SK-N-SH (cell line): ENCODE results near the gene IGDCC3. TPM values are rescaled to one million over a fixed set of nuclear protein-coding genes. Genes with fewer than 3 reads are reported as not detected.

Experiments
- CTCF ChIA-PET: fragments of 300-600, 350-600 bp; formaldehyde crosslinking; extraction: SDS; loops from one replicate; lab custom pipeline; 2021; lab: Yijun Ruan, JAX
- POLR2A ChIA-PET: fragments of 350-600 bp; sonication (Branson Sonifier 250); formaldehyde crosslinking; extraction: SDS; loops from one replicate; lab custom pipeline; 2020; ENCODE audit warnings: antibody characterized with exemption, inconsistent platforms; lab: Yijun Ruan, JAX
- DNase-seq: peaks from one replicate; pipeline ENCODE4 v3.0.0; 2012
- H2AFZ ChIP-seq: fragments of 200-600 bp; sonication (generic); 2 replicates; pipeline ENCODE4 v1.8.1; 2016; ENCODE audit warnings: antibody characterized with exemption, mild to moderate bottlenecking, low read depth
- H3F3A ChIP-seq: fragments of 200-600 bp; sonication (generic); replicated peaks from 2 replicates; pipeline ENCODE3; 2016; ENCODE audit warnings: antibody characterized with exemption, mild to moderate bottlenecking; ENCODE audit not compliant: insufficient read depth
- H3K27ac ChIP-seq, 2 experiments: fragments of 200-500 bp in 1 of 2; fragments of 200-600 bp in 1 of 2; sonication (Bioruptor generic) in 1 of 2; sonication (generic), shearing (Covaris generic) in 1 of 2; 2 replicates each; pipeline versions ENCODE4 v1.5.1 to v1.6.1; 2014 to 2016; ENCODE audit warnings: low read depth in 2 of 2, inconsistent platforms in 1 of 2, low read length in 1 of 2, mild to moderate bottlenecking in 1 of 2, mixed read lengths in 1 of 2
- H3K27me3 ChIP-seq: fragments of 200-600 bp; sonication (generic), shearing (Covaris generic); 2 replicates; pipeline ENCODE4 v1.6.1; 2016; ENCODE audit warnings: mixed run types; ENCODE audit not compliant: insufficient read depth
- H3K36me3 ChIP-seq, 2 experiments: fragments of 200-500 bp in 1 of 2; fragments of 200-600 bp in 1 of 2; sonication (Bioruptor generic) in 1 of 2; sonication (generic) in 1 of 2; replicated peaks in 1 of 2; 2 replicates each; pipeline versions ENCODE3 to v1.5.1; 2014 to 2016; ENCODE audit warnings: low read length in 1 of 2, mild to moderate bottlenecking in 1 of 2; ENCODE audit not compliant: insufficient read depth in 2 of 2, control insufficient read depth in 1 of 2
- H3K4me1 ChIP-seq, 2 experiments: fragments of 200-500 bp in 1 of 2; fragments of 200-600 bp in 1 of 2; sonication (Bioruptor generic) in 1 of 2; sonication (generic), shearing (Covaris generic) in 1 of 2; 2 replicates each; pipeline versions ENCODE4 v1.5.1 to v1.6.1; 2014 to 2016; ENCODE audit warnings: low read depth in 1 of 2, low read length in 1 of 2, mixed run types in 1 of 2; ENCODE audit not compliant: insufficient read depth in 2 of 2, control insufficient read depth in 1 of 2
- H3K4me2 ChIP-seq: fragments of 200-600 bp; sonication (generic), shearing (Covaris generic); 2 replicates; pipeline ENCODE4 v1.6.1; 2017; ENCODE audit warnings: mixed run types
- H3K4me3 ChIP-seq, 2 experiments: fragments of 200-500 bp in 1 of 2; fragments of 200-600 bp in 1 of 2; sonication (Bioruptor generic) in 1 of 2; sonication (generic), shearing (Covaris generic) in 1 of 2; 2 replicates each; pipeline versions ENCODE4 v1.5.1 to v1.8.1; 2014 to 2016; ENCODE audit warnings: low read depth in 2 of 2, inconsistent platforms in 1 of 2, low read length in 1 of 2, mild to moderate bottlenecking in 1 of 2, mixed read lengths in 1 of 2, moderate library complexity in 1 of 2
- H3K79me2 ChIP-seq: fragments of 200-600 bp; sonication (generic); 2 replicates; pipeline ENCODE4 v1.8.1; 2017; ENCODE audit warnings: mild to moderate bottlenecking; ENCODE audit not compliant: insufficient read depth
- H3K9ac ChIP-seq: fragments of 200-600 bp; sonication (generic); 2 replicates; pipeline ENCODE4 v1.6.1; 2017; ENCODE audit warnings: mixed run types
- H3K9me2 ChIP-seq: fragments of 200-600 bp; sonication (generic); 2 replicates; pipeline ENCODE4 v1.6.1; 2017; ENCODE audit warnings: mixed run types
- H3K9me3 ChIP-seq: fragments of 200-600 bp; sonication (generic); 2 replicates; pipeline ENCODE4 v1.6.1; 2017; ENCODE audit warnings: mixed run types, mild to moderate bottlenecking, moderate library complexity
- H4K20me1 ChIP-seq: fragments of 200-600 bp; sonication (generic); 2 replicates; pipeline ENCODE4 v1.6.1; 2017; ENCODE audit warnings: mild to moderate bottlenecking, mixed run types; ENCODE audit not compliant: insufficient read depth
- CHD2 ChIP-seq: fragments of 150-350 bp; IDR thresholded peaks from 2 replicates; pipeline ENCODE4 v1.6.1; 2018; ENCODE audit warnings: low read length; ENCODE audit not compliant: partially characterized antibody
- FOSL2 ChIP-seq: IDR thresholded peaks from 2 replicates; pipeline ENCODE4 v1.4.0; 2012; ENCODE audit warnings: low read depth, mild to moderate bottlenecking, moderate library complexity, borderline replicate concordance
- FOXM1 ChIP-seq: IDR thresholded peaks from 2 replicates; pipeline ENCODE4 v1.4.0; 2012; ENCODE audit warnings: low read depth, mild to moderate bottlenecking
- GATA2 ChIP-seq: sonication (generic); formaldehyde crosslinking; IDR thresholded peaks from 2 replicates; pipeline ENCODE4 v1.5.0; 2020; ENCODE audit warnings: mild to moderate bottlenecking, missing genetic modification reagents
- MEF2A ChIP-seq: IDR thresholded peaks from 2 replicates; pipeline ENCODE4 v1.4.0; 2012; ENCODE audit warnings: low read depth, borderline replicate concordance
- MXI1 ChIP-seq: IDR thresholded peaks from 2 replicates; pipeline ENCODE4 v1.6.1; 2012; ENCODE audit warnings: mild to moderate bottlenecking, low read depth, low read length, improper control_type of control experiment
- POLR2AphosphoS5 ChIP-seq: IDR thresholded peaks from 2 replicates; pipeline ENCODE4 v1.6.1; 2012; ENCODE audit warnings: low read depth, low read length
- RCOR1 ChIP-seq: fragments of 150-350 bp; IDR thresholded peaks from 2 replicates; pipeline ENCODE4 v1.6.1; 2017; ENCODE audit warnings: antibody characterized with exemption, low read length
- SIN3A ChIP-seq: IDR thresholded peaks from 2 replicates; pipeline ENCODE4 v1.6.1; 2012; ENCODE audit warnings: low read depth, mild to moderate bottlenecking, low read length, moderate library complexity, borderline replicate concordance
- TCF12 ChIP-seq: IDR thresholded peaks from 2 replicates; pipeline ENCODE4 v1.4.0; 2012
- TEAD4 ChIP-seq: IDR thresholded peaks from 2 replicates; pipeline ENCODE4 v1.4.0; 2012; ENCODE audit warnings: mild to moderate bottlenecking, borderline replicate concordance; ENCODE audit not compliant: insufficient read depth
- WGBS: methylation state at CpG from one replicate; pipeline ENCODE4 v1.1.6; 2017; ENCODE audit warnings: low lambda C conversion rate; 5-methylcytosine and 5-hydroxymethylcytosine counted together
- polyA plus RNA-seq, 3 experiments: library from polyadenylated mRNA; depleted of rRNA; stranded (reverse); fragments of >200 nt; gene quantifications; 2 replicates each; pipeline ENCODE4 v1.2.3, GENCODE V29; 2012
- TF ChIP-seq, protein P1 (sequence below): IDR thresholded peaks from 2 replicates; pipeline ENCODE4 v1.4.0; 2012; ENCODE audit warnings: low read depth, borderline replicate concordance
- TF ChIP-seq, protein P2 (sequence below): fragments of 150-350 bp; IDR thresholded peaks from 2 replicates; pipeline ENCODE4 v1.6.1; 2017; ENCODE audit warnings: antibody characterized with exemption, low read length, low read depth, borderline replicate concordance
- TF ChIP-seq, protein P3 (sequence below): IDR thresholded peaks from 2 replicates; pipeline ENCODE4 v1.4.0; 2012; ENCODE audit warnings: low read depth
- TF ChIP-seq, protein P4 (sequence below): IDR thresholded peaks from 2 replicates; pipeline ENCODE4 v1.4.0; 2012; ENCODE audit warnings: low read depth, borderline replicate concordance

IGDCC3 gene
- polyA plus RNA-seq, 1 of the 3 experiments (the other 2 are of a cell fraction), result 0.43 TPM

DNA sequence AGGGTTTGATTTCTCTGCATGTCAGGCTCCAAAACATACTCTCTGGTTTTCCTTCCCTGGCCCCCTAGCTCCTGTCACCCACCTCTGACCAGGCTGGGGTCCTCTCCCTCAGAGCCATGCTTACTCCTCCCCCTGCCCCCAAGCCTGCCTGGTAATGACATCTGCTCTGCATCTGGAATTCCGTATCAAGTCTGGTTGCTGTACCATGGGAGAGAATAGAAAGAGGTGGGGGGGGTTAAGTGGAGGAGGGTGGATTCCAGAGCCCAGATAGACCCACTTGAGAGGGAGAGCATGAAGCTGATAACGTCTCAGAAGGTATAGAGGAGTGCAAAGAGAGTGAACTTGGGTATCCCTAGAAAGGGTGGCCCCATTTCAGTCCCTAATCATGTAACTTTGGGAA is 40.8 kb upstream of the IGDCC3 start:
- Histone ChIP-seq H3F3A (no peaks in the 10 kb centered on the region), H3K9me3 (no peaks in the 10 kb centered on the region), H3K9me2 (no peaks in the 10 kb centered on the region), H2AFZ (no peak overlapping the region), H3K9ac (no peak overlapping the region), H3K27ac (no peak overlapping the region), H4K20me1 (no peaks in the 10 kb centered on the region), H3K27me3 (no peaks in the 10 kb centered on the region), H3K4me3 (no peak overlapping the region), H3K79me2 (no peaks in the 10 kb centered on the region), H3K4me1 (peaks cover 9 to 13% of the 10 kb centered on the region in 2 experiments; a peak in 3 of 4 replicates), H3K36me3 (no peaks in the 10 kb centered on the region), H3K4me2 (no peak overlapping the region)
- DNase-seq, result peak; percentile 78
- POLR2A ChIA-PET, result no interaction called here
- TF ChIP-seq FOXM1 (no peak), POLR2AphosphoS5 (no peak), RCOR1 (no peak), CHD2 (no peak), MXI1 (no peak), GATA2 (CRISPR knock-in tag) (no peak), TCF12 (no peak), TEAD4 (no peak), FOSL2 (no peak), MEF2A (no peak), SIN3A (no peak)
- TF ChIP-seq, protein P1, sequence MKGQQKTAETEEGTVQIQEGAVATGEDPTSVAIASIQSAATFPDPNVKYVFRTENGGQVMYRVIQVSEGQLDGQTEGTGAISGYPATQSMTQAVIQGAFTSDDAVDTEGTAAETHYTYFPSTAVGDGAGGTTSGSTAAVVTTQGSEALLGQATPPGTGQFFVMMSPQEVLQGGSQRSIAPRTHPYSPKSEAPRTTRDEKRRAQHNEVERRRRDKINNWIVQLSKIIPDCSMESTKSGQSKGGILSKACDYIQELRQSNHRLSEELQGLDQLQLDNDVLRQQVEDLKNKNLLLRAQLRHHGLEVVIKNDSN, result no peak
- TF ChIP-seq, protein P2, sequence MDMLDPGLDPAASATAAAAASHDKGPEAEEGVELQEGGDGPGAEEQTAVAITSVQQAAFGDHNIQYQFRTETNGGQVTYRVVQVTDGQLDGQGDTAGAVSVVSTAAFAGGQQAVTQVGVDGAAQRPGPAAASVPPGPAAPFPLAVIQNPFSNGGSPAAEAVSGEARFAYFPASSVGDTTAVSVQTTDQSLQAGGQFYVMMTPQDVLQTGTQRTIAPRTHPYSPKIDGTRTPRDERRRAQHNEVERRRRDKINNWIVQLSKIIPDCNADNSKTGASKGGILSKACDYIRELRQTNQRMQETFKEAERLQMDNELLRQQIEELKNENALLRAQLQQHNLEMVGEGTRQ, result no peak
- TF ChIP-seq, protein P3, sequence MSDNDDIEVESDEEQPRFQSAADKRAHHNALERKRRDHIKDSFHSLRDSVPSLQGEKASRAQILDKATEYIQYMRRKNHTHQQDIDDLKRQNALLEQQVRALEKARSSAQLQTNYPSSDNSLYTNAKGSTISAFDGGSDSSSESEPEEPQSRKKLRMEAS, result no peak
- TF ChIP-seq, protein P4, sequence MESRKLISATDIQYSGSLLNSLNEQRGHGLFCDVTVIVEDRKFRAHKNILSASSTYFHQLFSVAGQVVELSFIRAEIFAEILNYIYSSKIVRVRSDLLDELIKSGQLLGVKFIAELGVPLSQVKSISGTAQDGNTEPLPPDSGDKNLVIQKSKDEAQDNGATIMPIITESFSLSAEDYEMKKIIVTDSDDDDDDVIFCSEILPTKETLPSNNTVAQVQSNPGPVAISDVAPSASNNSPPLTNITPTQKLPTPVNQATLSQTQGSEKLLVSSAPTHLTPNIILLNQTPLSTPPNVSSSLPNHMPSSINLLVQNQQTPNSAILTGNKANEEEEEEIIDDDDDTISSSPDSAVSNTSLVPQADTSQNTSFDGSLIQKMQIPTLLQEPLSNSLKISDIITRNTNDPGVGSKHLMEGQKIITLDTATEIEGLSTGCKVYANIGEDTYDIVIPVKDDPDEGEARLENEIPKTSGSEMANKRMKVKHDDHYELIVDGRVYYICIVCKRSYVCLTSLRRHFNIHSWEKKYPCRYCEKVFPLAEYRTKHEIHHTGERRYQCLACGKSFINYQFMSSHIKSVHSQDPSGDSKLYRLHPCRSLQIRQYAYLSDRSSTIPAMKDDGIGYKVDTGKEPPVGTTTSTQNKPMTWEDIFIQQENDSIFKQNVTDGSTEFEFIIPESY, result no peak
- CTCF ChIA-PET, result interaction anchor here (0.6 to 7.4 kb wide), 3 partner anchors 18 to 44 kb away, joined by 3 to 71 read pairs (median 8); no protein-coding TSS in a partner anchor
- 62% methylated on average over 2 of the region's 2 CpGs for WGBS
